Neutrophil (primary cell): ENCODE measurements around the gene GAS6.
"Not testable (repeated sequence)": the region's sequence is repeated elsewhere in the genome, so short reads cannot be mapped to it uniquely, and the experiment has no call there.

Experiments used
- H3K27ac ChIP-seq: fragments of 200-600 bp; sonication (generic); 2 replicates; pipeline ENCODE4 v1.5.1; 2016; ENCODE audit warnings: mild to moderate bottlenecking, moderate library complexity
- H3K27me3 ChIP-seq: fragments of 200-600 bp; sonication (generic); 2 replicates; pipeline ENCODE4 v1.6.0; 2016; ENCODE audit warnings: mild to moderate bottlenecking
- H3K36me3 ChIP-seq: fragments of 200-600 bp; sonication (generic); 2 replicates; pipeline ENCODE4 v1.5.1; 2017
- H3K4me1 ChIP-seq, 2 experiments: fragments of 200-600 bp in 1 of 2; sonication (generic) in 1 of 2; 1 replicate in 1 of 2; 2 replicates in 1 of 2; pipeline versions ENCODE4 v1.5.1 to v1.6.1; 2013 to 2016; ENCODE audit warnings: low read depth in 1 of 2, low read length in 1 of 2, mild to moderate bottlenecking in 1 of 2, moderate library complexity in 1 of 2; ENCODE audit not compliant: control insufficient read depth in 1 of 2, insufficient read depth in 1 of 2
- H3K4me3 ChIP-seq, 2 experiments: fragments of 200-600 bp in 1 of 2; sonication (generic) in 1 of 2; 1 replicate in 1 of 2; 2 replicates in 1 of 2; pipeline ENCODE4 v1.5.1; 2013 to 2016; ENCODE audit warnings: low read depth in 1 of 2, low read length in 1 of 2, mild to moderate bottlenecking in 1 of 2, moderate library complexity in 1 of 2
- H3K9me3 ChIP-seq: fragments of 200-600 bp; sonication (generic); 2 replicates; pipeline ENCODE4 v1.5.1; 2016
- CTCF ChIP-seq: fragments of 200-600 bp; sonication (generic); IDR thresholded peaks from 2 replicates; pipeline ENCODE4 v1.5.1; 2016; ENCODE audit warnings: antibody characterized with exemption

GAS6 gene

GRCh38 chr13:113874579-113875428 is 10.9 kb upstream of the GAS6 start:
- H3K36me3 ChIP-seq: no peaks in the 10 kb centered on the region
- H3K9me3 ChIP-seq: no peaks in the 10 kb centered on the region
- no peaks in the 10 kb centered on the region for H3K4me1 ChIP-seq
- peaks cover 28% of the 10 kb centered on the region for H3K27me3 ChIP-seq
- no peak overlapping the region for H3K4me3 ChIP-seq
- no peak overlapping the region for H3K27ac ChIP-seq
- TF ChIP-seq CTCF: no peak

DNA sequence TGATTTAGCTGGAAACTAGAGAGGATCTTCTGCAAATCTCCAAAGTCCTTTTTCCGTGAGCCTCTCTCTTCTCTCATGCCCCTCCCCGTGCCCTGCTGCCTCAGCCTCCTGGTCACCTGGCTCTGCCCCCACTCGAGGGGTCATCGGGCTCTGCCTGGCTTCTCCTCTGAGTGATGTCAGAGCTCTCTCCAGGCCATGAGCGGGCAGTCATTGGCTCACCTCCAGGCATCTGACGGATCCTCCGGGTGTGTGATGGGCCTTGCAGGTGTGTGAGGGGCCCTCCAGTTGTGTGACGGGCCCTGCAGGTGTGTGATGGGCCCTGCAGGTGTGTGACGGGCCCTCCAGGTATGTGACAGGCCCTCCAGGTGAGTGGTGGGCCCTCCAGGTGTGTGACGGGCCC is 10.3 kb upstream of the GAS6 start:
- peaks cover 31% of the 10 kb centered on the region for H3K27me3 ChIP-seq
- no peak overlapping the region for H3K4me3 ChIP-seq
- no peaks in the 10 kb centered on the region for H3K4me1 ChIP-seq
- TF ChIP-seq CTCF: no peak
- no peaks in the 10 kb centered on the region for H3K9me3 ChIP-seq
- H3K36me3 ChIP-seq: no peaks in the 10 kb centered on the region
- no peak overlapping the region for H3K27ac ChIP-seq

DNA sequence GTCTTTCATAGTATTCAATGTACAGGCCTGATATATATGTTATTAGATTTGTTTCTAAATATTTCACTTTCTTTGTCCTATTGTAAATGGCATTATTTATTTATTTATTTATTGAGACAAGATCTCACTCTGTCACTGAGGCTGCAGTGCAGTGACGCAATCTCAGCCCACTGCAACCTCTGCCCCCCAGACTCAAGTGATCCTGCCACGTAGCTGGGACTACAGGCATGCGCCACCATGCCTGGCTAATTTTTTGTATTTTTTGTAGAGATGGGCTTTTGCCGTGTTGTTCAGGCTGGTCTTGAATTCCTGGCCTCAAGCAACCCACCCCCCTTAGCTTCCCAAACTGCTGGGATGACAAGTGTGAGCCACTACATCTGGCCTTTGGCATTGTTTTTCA is 5.4 kb upstream of the GAS6 start:
- Histone ChIP-seq H3K9me3 (no peaks in the 10 kb centered on the region), H3K27ac (no peak overlapping the region), H3K36me3 (no peaks in the 10 kb centered on the region), H3K4me1 (no peaks in the 10 kb centered on the region), H3K4me3 (no peak overlapping the region), H3K27me3 (peaks cover 76% of the 10 kb centered on the region)
- no peak for TF ChIP-seq CTCF

DNA sequence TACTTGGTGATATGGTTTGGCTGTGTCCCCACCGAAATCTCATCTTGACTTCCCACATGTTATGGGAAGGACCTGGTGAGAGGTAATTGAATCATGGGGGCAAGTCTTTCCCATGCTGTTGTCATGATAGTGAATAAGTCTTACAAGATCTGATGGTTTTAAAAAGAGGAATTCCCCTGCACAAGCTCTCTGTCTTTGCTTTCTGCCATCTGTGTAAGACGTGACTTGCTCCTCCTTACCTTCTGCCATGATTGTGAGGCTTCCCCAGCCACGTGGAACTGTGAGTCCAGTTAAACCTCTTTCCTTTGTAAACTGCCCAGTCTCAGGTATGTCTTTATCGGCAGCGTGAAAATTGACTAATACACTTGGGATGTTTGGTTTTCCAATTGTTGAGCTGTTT is 4.0 kb upstream of the GAS6 start:
- H3K4me3 ChIP-seq, H3K9me3 ChIP-seq: not testable (repeated sequence)

GRCh38 chr13:113865427-113865826 is 1.6 kb upstream of the GAS6 start:
- peaks cover 0 to 7% of the 10 kb centered on the region in 2 experiments for H3K4me1 ChIP-seq
- H3K36me3 ChIP-seq: no peaks in the 10 kb centered on the region
- no peak overlapping the region for H3K4me3 ChIP-seq
- TF ChIP-seq CTCF: no peak
- no peaks in the 10 kb centered on the region for H3K9me3 ChIP-seq
- H3K27me3 ChIP-seq: peaks cover 91% of the 10 kb centered on the region
- no peak overlapping the region for H3K27ac ChIP-seq

More for the DNA sequence above, 4.0 kb upstream of the GAS6 start:
- H3K36me3 ChIP-seq, H3K4me1 ChIP-seq, H3K27ac ChIP-seq: not testable (repeated sequence)
- peaks cover 86% of the 10 kb centered on the region for H3K27me3 ChIP-seq

DNA sequence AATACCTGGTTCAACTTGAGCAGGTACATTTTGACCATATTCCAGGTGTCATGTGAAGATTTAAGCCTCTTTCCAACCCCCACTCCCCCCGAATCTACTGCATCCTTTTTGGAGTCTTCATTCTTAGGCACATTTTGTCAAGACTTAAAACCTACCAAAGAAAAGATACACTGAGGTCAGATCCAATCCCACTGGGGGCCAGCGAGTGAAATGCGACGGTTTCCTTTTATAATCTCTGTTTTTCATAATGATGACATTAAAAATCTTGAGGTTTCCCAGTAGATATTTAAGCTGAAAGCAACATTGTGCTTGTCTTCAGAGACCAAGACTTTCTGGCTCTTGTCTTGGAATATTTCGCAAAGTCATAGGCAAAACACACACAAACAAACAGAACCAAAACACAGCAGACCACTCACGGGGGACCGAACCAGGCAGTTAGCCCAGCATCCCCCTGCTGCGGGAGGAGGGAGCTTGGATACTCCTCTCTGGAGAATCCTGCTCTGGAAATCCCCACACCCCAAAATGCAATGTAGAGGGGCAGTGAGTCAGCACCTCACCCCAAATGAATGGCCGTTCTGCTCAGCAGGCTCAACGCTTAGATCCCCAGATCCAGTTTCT is 506 bp upstream of the GAS6 start:
- peaks cover 2% of the 10 kb centered on the region for H3K9me3 ChIP-seq
- H3K36me3 ChIP-seq: no peaks in the 10 kb centered on the region
- no peak overlapping the region for H3K27ac ChIP-seq
- no peak overlapping the region for H3K4me3 ChIP-seq
- H3K4me1 ChIP-seq: peaks cover 0 to 7% of the 10 kb centered on the region in 2 experiments
- H3K27me3 ChIP-seq: peaks cover 86% of the 10 kb centered on the region
- TF ChIP-seq CTCF: no peak
